ENCODE results near the gene CD6.

CD6 gene

DNA sequence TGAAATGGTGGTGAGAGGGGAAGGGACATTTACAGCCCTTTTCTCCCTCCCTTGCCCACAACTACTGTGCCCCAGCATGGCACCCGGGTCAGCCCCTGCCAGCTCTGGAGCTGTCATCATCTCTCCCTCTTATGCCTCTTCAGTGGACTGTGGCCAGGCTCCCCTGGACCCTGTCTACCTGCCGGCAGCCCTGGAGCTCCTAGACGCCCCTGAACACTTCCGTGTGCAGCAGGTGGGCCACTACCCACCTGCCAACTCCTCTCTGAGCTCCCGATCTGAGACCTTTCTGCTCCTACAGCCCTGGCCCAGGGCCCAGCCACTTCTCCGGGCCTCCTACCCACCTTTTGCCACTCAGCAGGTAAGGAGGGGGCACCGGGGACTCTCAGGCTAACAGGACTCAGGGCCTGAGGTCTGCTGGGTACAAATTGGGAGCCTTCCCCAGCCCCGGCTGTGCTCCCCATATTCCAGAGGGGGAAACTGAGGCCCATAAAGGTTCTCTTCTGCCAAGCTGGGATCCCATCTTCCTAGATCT is 44.4 kb upstream of the CD6 start:
- TF ChIP-seq SPI1 (IDR thresholded peaks at IDR 0.05; ENCODE audit: borderline replicate concordance, low read depth) = no peak
- TF ChIP-seq, protein P1, sequence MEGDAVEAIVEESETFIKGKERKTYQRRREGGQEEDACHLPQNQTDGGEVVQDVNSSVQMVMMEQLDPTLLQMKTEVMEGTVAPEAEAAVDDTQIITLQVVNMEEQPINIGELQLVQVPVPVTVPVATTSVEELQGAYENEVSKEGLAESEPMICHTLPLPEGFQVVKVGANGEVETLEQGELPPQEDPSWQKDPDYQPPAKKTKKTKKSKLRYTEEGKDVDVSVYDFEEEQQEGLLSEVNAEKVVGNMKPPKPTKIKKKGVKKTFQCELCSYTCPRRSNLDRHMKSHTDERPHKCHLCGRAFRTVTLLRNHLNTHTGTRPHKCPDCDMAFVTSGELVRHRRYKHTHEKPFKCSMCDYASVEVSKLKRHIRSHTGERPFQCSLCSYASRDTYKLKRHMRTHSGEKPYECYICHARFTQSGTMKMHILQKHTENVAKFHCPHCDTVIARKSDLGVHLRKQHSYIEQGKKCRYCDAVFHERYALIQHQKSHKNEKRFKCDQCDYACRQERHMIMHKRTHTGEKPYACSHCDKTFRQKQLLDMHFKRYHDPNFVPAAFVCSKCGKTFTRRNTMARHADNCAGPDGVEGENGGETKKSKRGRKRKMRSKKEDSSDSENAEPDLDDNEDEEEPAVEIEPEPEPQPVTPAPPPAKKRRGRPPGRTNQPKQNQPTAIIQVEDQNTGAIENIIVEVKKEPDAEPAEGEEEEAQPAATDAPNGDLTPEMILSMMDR (IDR thresholded peaks at IDR 0.05; ENCODE audit: insufficient read depth, low read length) = no peak
- H3K27ac ChIP-seq (replicated peaks) = no peak overlapping the region
- H3K27me3 ChIP-seq (ENCODE audit: insufficient read depth, poor library complexity, severe bottlenecking) = peaks cover 31% of the 10 kb centered on the region
- no peak for DNase-seq (ENCODE audit: low read depth in 1 of 2, low spot score in 1 of 2)
- H3K4me3 ChIP-seq (replicated peaks; ENCODE audit: insufficient read depth, low read length) = no peak overlapping the region

- peaks cover 31% of the 10 kb centered on the region for H3K27me3 ChIP-seq (ENCODE audit: insufficient read depth, poor library complexity, severe bottlenecking)
- no peak overlapping the region for H3K27ac ChIP-seq (replicated peaks)
- no peak overlapping the region for H3K4me3 ChIP-seq (replicated peaks; ENCODE audit: insufficient read depth, low read length)
- no peak for DNase-seq (ENCODE audit: low read depth in 1 of 2, low spot score in 1 of 2)
- TF ChIP-seq, protein P2, sequence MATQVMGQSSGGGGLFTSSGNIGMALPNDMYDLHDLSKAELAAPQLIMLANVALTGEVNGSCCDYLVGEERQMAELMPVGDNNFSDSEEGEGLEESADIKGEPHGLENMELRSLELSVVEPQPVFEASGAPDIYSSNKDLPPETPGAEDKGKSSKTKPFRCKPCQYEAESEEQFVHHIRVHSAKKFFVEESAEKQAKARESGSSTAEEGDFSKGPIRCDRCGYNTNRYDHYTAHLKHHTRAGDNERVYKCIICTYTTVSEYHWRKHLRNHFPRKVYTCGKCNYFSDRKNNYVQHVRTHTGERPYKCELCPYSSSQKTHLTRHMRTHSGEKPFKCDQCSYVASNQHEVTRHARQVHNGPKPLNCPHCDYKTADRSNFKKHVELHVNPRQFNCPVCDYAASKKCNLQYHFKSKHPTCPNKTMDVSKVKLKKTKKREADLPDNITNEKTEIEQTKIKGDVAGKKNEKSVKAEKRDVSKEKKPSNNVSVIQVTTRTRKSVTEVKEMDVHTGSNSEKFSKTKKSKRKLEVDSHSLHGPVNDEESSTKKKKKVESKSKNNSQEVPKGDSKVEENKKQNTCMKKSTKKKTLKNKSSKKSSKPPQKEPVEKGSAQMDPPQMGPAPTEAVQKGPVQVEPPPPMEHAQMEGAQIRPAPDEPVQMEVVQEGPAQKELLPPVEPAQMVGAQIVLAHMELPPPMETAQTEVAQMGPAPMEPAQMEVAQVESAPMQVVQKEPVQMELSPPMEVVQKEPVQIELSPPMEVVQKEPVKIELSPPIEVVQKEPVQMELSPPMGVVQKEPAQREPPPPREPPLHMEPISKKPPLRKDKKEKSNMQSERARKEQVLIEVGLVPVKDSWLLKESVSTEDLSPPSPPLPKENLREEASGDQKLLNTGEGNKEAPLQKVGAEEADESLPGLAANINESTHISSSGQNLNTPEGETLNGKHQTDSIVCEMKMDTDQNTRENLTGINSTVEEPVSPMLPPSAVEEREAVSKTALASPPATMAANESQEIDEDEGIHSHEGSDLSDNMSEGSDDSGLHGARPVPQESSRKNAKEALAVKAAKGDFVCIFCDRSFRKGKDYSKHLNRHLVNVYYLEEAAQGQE (IDR thresholded peaks at IDR 0.05; ENCODE audit: insufficient replicate concordance, low read depth) = no peak
- TF ChIP-seq, protein P1 (IDR thresholded peaks at IDR 0.05; ENCODE audit: insufficient read depth, low read length) = no peak
- TF ChIP-seq POLR2AphosphoS5 (IDR thresholded peaks at IDR 0.05; ENCODE audit: low read depth) (no peak), GABPA (IDR thresholded peaks at IDR 0.05; ENCODE audit: low read depth) (no peak), SPI1 (IDR thresholded peaks at IDR 0.05; ENCODE audit: borderline replicate concordance, low read depth) (no peak)
These were observed 43.9 kb upstream of the CD6 start for GRCh38 chr11:60927600-60927999.

- TF ChIP-seq POLR2AphosphoS5 (IDR thresholded peaks at IDR 0.05; ENCODE audit: low read depth) = no peak
- TF ChIP-seq, protein P1 (IDR thresholded peaks at IDR 0.05; ENCODE audit: insufficient read depth, low read length) = no peak
- no peak for TF ChIP-seq SPI1 (IDR thresholded peaks at IDR 0.05; ENCODE audit: borderline replicate concordance, low read depth)
- peaks cover 31% of the 10 kb centered on the region for H3K27me3 ChIP-seq (ENCODE audit: insufficient read depth, poor library complexity, severe bottlenecking)
- DNase-seq (ENCODE audit: low read depth in 1 of 2, low spot score in 1 of 2) = no peak
- no peak overlapping the region for H3K27ac ChIP-seq (replicated peaks)
- no peak overlapping the region for H3K4me3 ChIP-seq (replicated peaks; ENCODE audit: insufficient read depth, low read length)
These were observed 42.9 kb upstream of the CD6 start for GRCh38 chr11:60928563-60929001.

DNA sequence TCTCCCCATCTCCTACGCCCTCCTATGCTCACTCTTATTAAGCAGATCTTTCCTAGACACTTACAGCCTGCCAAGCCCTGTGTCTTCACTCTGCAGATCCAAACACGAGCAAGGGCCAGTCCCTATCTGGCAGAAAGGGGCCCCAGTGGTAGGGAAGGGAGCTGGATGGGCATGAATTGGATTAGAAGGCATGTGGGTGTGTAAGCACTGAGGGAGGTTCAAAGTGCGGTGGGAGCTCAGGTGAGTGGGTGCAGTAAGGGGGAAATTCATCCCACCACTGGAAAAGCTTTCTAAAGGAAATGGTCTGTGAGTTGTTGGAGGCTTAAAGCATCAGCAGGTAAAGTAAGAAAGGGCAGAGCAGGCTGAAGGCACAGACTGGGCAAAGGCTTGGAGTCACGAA is 41.7 kb upstream of the CD6 start:
- peaks cover 22% of the 10 kb centered on the region for H3K27me3 ChIP-seq (ENCODE audit: insufficient read depth, poor library complexity, severe bottlenecking)
- DNase-seq (ENCODE audit: low read depth in 1 of 2, low spot score in 1 of 2) = no peak
- no peak overlapping the region for H3K4me3 ChIP-seq (replicated peaks; ENCODE audit: insufficient read depth, low read length)
- H3K27ac ChIP-seq (replicated peaks) = no peak overlapping the region
- TF ChIP-seq GABPA (IDR thresholded peaks at IDR 0.05; ENCODE audit: low read depth) (no peak), SPI1 (IDR thresholded peaks at IDR 0.05; ENCODE audit: borderline replicate concordance, low read depth) (no peak), POLR2AphosphoS5 (IDR thresholded peaks at IDR 0.05; ENCODE audit: low read depth) (no peak)
- TF ChIP-seq, protein P1 (IDR thresholded peaks at IDR 0.05; ENCODE audit: insufficient read depth, low read length) = no peak
- TF ChIP-seq, protein P2 (IDR thresholded peaks at IDR 0.05; ENCODE audit: insufficient replicate concordance, low read depth) = no peak

All from HL-60 (cell line).